HepG2 (cell line): Measurements from ENCODE around the gene CYTH1. TPM values are rescaled to one million over a fixed set of nuclear protein-coding genes. Genes with fewer than 3 reads are reported as not detected.
A peak's percentile ranks its signal among the peaks of the same experiment; 100 is the strongest.
"Not testable (repeated sequence)": the region's sequence is repeated elsewhere in the genome, so short reads cannot be mapped to it uniquely, and the experiment has no call there.

ENCODE experiments used
- GABPB1 ChIP-seq: IDR thresholded peaks from 2 replicates; pipeline ENCODE4 v1.6.1; 2016; ENCODE audit warnings: mild to moderate bottlenecking, missing genetic modification reagents, moderate library complexity, missing compliant biosample characterization
- HOMEZ ChIP-seq: IDR thresholded peaks from 2 replicates; pipeline ENCODE4 v1.6.1; 2016; ENCODE audit warnings: low read depth
- MED1 ChIP-seq: sonication (generic); formaldehyde crosslinking; IDR thresholded peaks from 2 replicates; pipeline ENCODE4 v1.4.0; 2020; ENCODE audit warnings: missing genetic modification reagents
- NR2F6 ChIP-seq, 2 experiments: IDR thresholded peaks; 2 replicates each; pipeline ENCODE4 v1.6.1; 2016; ENCODE audit warnings: antibody characterized with exemption in 1 of 2, mild to moderate bottlenecking in 1 of 2
- PHF5A ChIP-seq: IDR thresholded peaks from one replicate; pipeline ENCODE4 v1.6.1; 2018; ENCODE audit warnings: low read depth, missing genetic modification reagents; ENCODE audit not compliant: unreplicated experiment
- PITX1 ChIP-seq: sonication (generic); formaldehyde crosslinking; IDR thresholded peaks from 2 replicates; pipeline ENCODE4 v1.5.1; 2020; ENCODE audit warnings: mild to moderate bottlenecking, missing genetic modification reagents
- SALL2 ChIP-seq: sonication (generic); formaldehyde crosslinking; IDR thresholded peaks from 2 replicates; pipeline ENCODE4 v1.8.1; 2023; ENCODE audit warnings: mild to moderate bottlenecking, missing genetic modification reagents, inconsistent platforms
- SPEN ChIP-seq: sonication (generic); formaldehyde crosslinking; IDR thresholded peaks from 2 replicates; pipeline ENCODE4 v1.5.1; 2020; ENCODE audit warnings: low read depth, mild to moderate bottlenecking, missing genetic modification reagents
- TARDBP ChIP-seq: sonication (generic); formaldehyde crosslinking; IDR thresholded peaks from 2 replicates; pipeline ENCODE4 v1.8.0; 2022; ENCODE audit warnings: mild to moderate bottlenecking, missing genetic modification reagents
- ZBTB4 ChIP-seq: sonication (generic); formaldehyde crosslinking; IDR thresholded peaks from 2 replicates; pipeline ENCODE4 v1.4.0; 2020; ENCODE audit warnings: missing genetic modification reagents, mild to moderate bottlenecking, borderline replicate concordance
- ZBTB7B ChIP-seq: sonication (generic); formaldehyde crosslinking; IDR thresholded peaks from 2 replicates; pipeline ENCODE4 v1.4.0; 2020; ENCODE audit warnings: missing genetic modification reagents
- ZNF232 ChIP-seq: sonication (generic); formaldehyde crosslinking; IDR thresholded peaks from 2 replicates; pipeline ENCODE4 v1.4.0; 2020; ENCODE audit warnings: missing genetic modification reagents, borderline replicate concordance
- ZNF274 ChIP-seq: sonication (generic); formaldehyde crosslinking; IDR thresholded peaks from 2 replicates; pipeline ENCODE4 v1.5.1; 2020; ENCODE audit warnings: mild to moderate bottlenecking, missing genetic modification reagents
- ZNF598 ChIP-seq: sonication (generic); formaldehyde crosslinking; IDR thresholded peaks from 2 replicates; pipeline ENCODE4 v1.5.1; 2020; ENCODE audit warnings: mild to moderate bottlenecking, missing genetic modification reagents, borderline replicate concordance
- ZNF674 ChIP-seq: sonication (generic); formaldehyde crosslinking; IDR thresholded peaks from 2 replicates; pipeline ENCODE4 v1.5.0; 2020; ENCODE audit warnings: low read depth, mild to moderate bottlenecking, missing genetic modification reagents
- polyA plus RNA-seq, 8 experiments: library from polyadenylated mRNA; depleted of rRNA in 3 of 8; stranded (reverse) in 7 of 8; unstranded in 1 of 8; fragments of >200 nt; fragmentation: Illumina TruSeq in 4 of 8; extraction: Trizol in 4 of 8; gene quantifications; 2 replicates each; pipeline versions ENCODE4 v1.2.1 to v1.2.3, GENCODE V29; 2011 to 2016; ENCODE audit warnings: low read depth in 4 of 8, missing spikeins in 1 of 8, mixed read lengths in 1 of 8; ENCODE audit not compliant: insufficient read depth in 1 of 8
- total RNA-seq, 5 experiments: library from RNA; depleted of rRNA; stranded (reverse); fragments of >200 nt; fragmentation: Illumina TruSeq; extraction: Trizol; gene quantifications; 2 replicates each; pipeline ENCODE4 v1.2.3, GENCODE V29; 2016; ENCODE audit warnings: low read depth in 1 of 5
- TF ChIP-seq, protein P1 (sequence below): sonication (generic); formaldehyde crosslinking; IDR thresholded peaks from 2 replicates; pipeline ENCODE4 v1.4.0; 2020; ENCODE audit warnings: missing genetic modification reagents, borderline replicate concordance

CYTH1 gene
- total and polyA plus RNA-seq, 2 of the 13 experiments (the other 11 are each of a cell fraction or from before 2014, with no cell fraction given): 20.1 to 48.9 TPM

- TF ChIP-seq HOMEZ (0 out of 2 replicates have a peak, but pooled peaks have one; percentile 34), SALL2 (peak; percentile 50; the same call in 1 of the 2 replicates), ZBTB4 (CRISPR knock-in tag) (peak; percentile 89; the same call in 1 of the 2 replicates), ZNF274 (CRISPR knock-in tag) (0 out of 2 replicates have a peak, but pooled peaks have one; percentile 35), ZNF598 (CRISPR knock-in tag) (0 out of 2 replicates have a peak, but pooled peaks have one; percentile 38), MED1 (CRISPR knock-in tag) (0 out of 2 replicates have a peak, but pooled peaks have one; percentile 6), NR2F6 (CRISPR knock-in tag; IDR thresholded peaks at IDR 0.05) (0 out of 2 replicates have a peak, but pooled peaks have one; percentile 8), ZNF674 (CRISPR knock-in tag) (0 out of 2 replicates have a peak, but pooled peaks have one; percentile 14), SPEN (CRISPR knock-in tag) (peak; percentile 18; the same call in 1 of the 2 replicates), ZBTB7B (CRISPR knock-in tag) (0 out of 2 replicates have a peak, but pooled peaks have one; percentile 16), TARDBP (CRISPR knock-in tag) (0 out of 2 replicates have a peak, but pooled peaks have one; percentile 2), PITX1 (CRISPR knock-in tag) (0 out of 2 replicates have a peak, but pooled peaks have one; percentile 13), ZNF232 (CRISPR knock-in tag) (0 out of 2 replicates have a peak, but pooled peaks have one; percentile 44), GABPB1 (CRISPR knock-in tag) (0 out of 2 replicates have a peak, but pooled peaks have one; percentile 7), PHF5A (CRISPR knock-in tag) (peak; percentile 22)
- TF ChIP-seq NR2F6 (IDR thresholded peaks at IDR 0.05): not testable (repeated sequence)
- TF ChIP-seq, protein P1, sequence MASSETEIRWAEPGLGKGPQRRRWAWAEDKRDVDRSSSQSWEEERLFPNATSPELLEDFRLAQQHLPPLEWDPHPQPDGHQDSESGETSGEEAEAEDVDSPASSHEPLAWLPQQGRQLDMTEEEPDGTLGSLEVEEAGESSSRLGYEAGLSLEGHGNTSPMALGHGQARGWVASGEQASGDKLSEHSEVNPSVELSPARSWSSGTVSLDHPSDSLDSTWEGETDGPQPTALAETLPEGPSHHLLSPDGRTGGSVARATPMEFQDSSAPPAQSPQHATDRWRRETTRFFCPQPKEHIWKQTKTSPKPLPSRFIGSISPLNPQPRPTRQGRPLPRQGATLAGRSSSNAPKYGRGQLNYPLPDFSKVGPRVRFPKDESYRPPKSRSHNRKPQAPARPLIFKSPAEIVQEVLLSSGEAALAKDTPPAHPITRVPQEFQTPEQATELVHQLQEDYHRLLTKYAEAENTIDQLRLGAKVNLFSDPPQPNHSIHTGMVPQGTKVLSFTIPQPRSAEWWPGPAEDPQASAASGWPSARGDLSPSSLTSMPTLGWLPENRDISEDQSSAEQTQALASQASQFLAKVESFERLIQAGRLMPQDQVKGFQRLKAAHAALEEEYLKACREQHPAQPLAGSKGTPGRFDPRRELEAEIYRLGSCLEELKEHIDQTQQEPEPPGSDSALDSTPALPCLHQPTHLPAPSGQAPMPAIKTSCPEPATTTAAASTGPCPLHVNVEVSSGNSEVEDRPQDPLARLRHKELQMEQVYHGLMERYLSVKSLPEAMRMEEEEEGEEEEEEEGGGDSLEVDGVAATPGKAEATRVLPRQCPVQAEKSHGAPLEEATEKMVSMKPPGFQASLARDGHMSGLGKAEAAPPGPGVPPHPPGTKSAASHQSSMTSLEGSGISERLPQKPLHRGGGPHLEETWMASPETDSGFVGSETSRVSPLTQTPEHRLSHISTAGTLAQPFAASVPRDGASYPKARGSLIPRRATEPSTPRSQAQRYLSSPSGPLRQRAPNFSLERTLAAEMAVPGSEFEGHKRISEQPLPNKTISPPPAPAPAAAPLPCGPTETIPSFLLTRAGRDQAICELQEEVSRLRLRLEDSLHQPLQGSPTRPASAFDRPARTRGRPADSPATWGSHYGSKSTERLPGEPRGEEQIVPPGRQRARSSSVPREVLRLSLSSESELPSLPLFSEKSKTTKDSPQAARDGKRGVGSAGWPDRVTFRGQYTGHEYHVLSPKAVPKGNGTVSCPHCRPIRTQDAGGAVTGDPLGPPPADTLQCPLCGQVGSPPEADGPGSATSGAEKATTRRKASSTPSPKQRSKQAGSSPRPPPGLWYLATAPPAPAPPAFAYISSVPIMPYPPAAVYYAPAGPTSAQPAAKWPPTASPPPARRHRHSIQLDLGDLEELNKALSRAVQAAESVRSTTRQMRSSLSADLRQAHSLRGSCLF (CRISPR knock-in tag): 0 out of 2 replicates have a peak, but pooled peaks have one; percentile 12
- TF ChIP-seq, all 625 proteins: peak for 24; not testable (repeated sequence) for 601
Observed at GRCh38 chr17:78751000-78751399, 31.1 kb downstream of the CYTH1 start (continued).
